Brain microvascular endothelial cell (primary cell): ENCODE measurements around the gene HDHD2.
"Not testable (repeated sequence)": the region's sequence is repeated elsewhere in the genome, so short reads cannot be mapped to it uniquely, and the experiment has no call there.

Source experiments
- DNase-seq: peaks from one replicate; pipeline ENCODE4 v3.0.0-alpha.2; 2020
- H3K27ac ChIP-seq: fragments of 250-450 bp; sonication (Bioruptor Pico); 2 replicates; pipeline ENCODE4 v1.5.1; 2020; ENCODE audit warnings: mild to moderate bottlenecking, moderate library complexity
- H3K27me3 ChIP-seq: fragments of 250-450 bp; sonication (Bioruptor Pico); replicated peaks from 2 replicates; pipeline ENCODE4 v1.5.1; 2020; ENCODE audit warnings: mild to moderate bottlenecking
- H3K36me3 ChIP-seq: fragments of 250-450 bp; sonication (Bioruptor Pico); replicated peaks from 2 replicates; pipeline ENCODE4 v1.5.1; 2020; ENCODE audit warnings: mild to moderate bottlenecking
- H3K4me3 ChIP-seq: 2 replicates; pipeline ENCODE4 v1.5.1; 2011; ENCODE audit warnings: low read depth, mild to moderate bottlenecking, control low read depth, low read length, moderate library complexity
- in situ Hi-C: cut with HindIII; loops from 2 replicates; pipeline ENCODE4 v1.10.0; 2017; ENCODE audit warnings: low sequenced_read_pairs, low pct_ligation_motif_present
- TF ChIP-seq, protein P1 (sequence below): IDR thresholded peaks from 2 replicates; pipeline ENCODE4 v1.5.1; 2011; ENCODE audit warnings: low read depth, mild to moderate bottlenecking, moderate library complexity, low read length, control low read depth, inconsistent platforms; ENCODE audit errors: missing control alignments

Gene HDHD2

GRCh38 chr18:47150029-47150823, at the start of gene HDHD2:
TSS of gene HDHD2 (minus strand) at chr18:47150500. CDS start at chr18:47136439, 14,061 bp downstream.
- DNase-seq: peak; percentile 64
- H3K27me3 ChIP-seq: no peaks in the 10 kb centered on the region
- TF ChIP-seq, protein P1, sequence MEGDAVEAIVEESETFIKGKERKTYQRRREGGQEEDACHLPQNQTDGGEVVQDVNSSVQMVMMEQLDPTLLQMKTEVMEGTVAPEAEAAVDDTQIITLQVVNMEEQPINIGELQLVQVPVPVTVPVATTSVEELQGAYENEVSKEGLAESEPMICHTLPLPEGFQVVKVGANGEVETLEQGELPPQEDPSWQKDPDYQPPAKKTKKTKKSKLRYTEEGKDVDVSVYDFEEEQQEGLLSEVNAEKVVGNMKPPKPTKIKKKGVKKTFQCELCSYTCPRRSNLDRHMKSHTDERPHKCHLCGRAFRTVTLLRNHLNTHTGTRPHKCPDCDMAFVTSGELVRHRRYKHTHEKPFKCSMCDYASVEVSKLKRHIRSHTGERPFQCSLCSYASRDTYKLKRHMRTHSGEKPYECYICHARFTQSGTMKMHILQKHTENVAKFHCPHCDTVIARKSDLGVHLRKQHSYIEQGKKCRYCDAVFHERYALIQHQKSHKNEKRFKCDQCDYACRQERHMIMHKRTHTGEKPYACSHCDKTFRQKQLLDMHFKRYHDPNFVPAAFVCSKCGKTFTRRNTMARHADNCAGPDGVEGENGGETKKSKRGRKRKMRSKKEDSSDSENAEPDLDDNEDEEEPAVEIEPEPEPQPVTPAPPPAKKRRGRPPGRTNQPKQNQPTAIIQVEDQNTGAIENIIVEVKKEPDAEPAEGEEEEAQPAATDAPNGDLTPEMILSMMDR: no peak
- peak within 1 kb of the TSS; percentile 71 for H3K4me3 ChIP-seq
- in situ Hi-C loops: no loop called here
- H3K27ac ChIP-seq: peak within 1 kb of the TSS; percentile 82
- no peaks in the 10 kb centered on the region for H3K36me3 ChIP-seq

GRCh38 chr18:47195961-47196360, 45.7 kb upstream of the HDHD2 start:
- H3K27me3 ChIP-seq, H3K36me3 ChIP-seq, H3K4me3 ChIP-seq, H3K27ac ChIP-seq, in situ Hi-C loops, DNase-seq: not testable (repeated sequence)

DNA sequence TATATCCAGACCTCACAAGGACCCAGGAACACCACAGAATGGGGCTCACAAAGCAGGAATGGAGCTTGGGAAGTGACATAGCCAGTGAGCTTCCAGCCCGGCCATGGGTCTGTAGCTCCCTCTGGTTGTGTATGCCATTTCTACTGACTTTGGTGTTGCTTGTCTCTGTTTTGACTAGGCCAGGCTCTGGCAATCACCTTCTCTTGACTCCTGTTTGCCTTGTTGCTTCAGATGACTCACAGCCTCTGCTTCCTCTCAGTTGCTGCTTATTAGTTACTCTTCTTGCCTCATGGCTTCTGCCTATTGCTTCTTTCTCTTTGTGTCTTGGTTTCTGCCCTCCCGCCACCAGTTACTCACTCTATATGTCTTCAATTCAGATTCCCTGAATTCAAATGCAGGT, 41.7 kb upstream of the HDHD2 start:
- H3K36me3 ChIP-seq: no peaks in the 10 kb centered on the region
- no peak overlapping the region for H3K27ac ChIP-seq
- in situ Hi-C loops: no loop called here
- H3K27me3 ChIP-seq: no peaks in the 10 kb centered on the region
- H3K4me3 ChIP-seq: no peak overlapping the region
- peak; percentile 52 for DNase-seq
- TF ChIP-seq, protein P1: no peak

- TF ChIP-seq, protein P1: no peak
- in situ Hi-C loops: no loop called here
- no peak overlapping the region for H3K27ac ChIP-seq
- no peak for DNase-seq
- H3K4me3 ChIP-seq: no peak overlapping the region
- no peaks in the 10 kb centered on the region for H3K27me3 ChIP-seq
- no peaks in the 10 kb centered on the region for H3K36me3 ChIP-seq
Measured at GRCh38 chr18:47187721-47188120, 37.4 kb upstream of the HDHD2 start.

GRCh38 chr18:47184419-47185050, 34.2 kb upstream of the HDHD2 start:
- DNase-seq: peak; percentile 25
- Histone ChIP-seq H3K27ac (no peak overlapping the region), H3K4me3 (no peak overlapping the region), H3K27me3 (no peaks in the 10 kb centered on the region), H3K36me3 (no peaks in the 10 kb centered on the region)
- in situ Hi-C loops: no loop called here
- TF ChIP-seq, protein P1: no peak

GRCh38 chr18:47182156-47182555, 31.9 kb upstream of the HDHD2 start:
- H3K36me3 ChIP-seq, DNase-seq, in situ Hi-C loops: not testable (repeated sequence)

More at GRCh38 chr18:47182156-47182555, 31.9 kb upstream of the HDHD2 start:
- H3K27me3 ChIP-seq, H3K27ac ChIP-seq, H3K4me3 ChIP-seq: not testable (repeated sequence)
